GM06990 (cell line): ENCODE results near the gene NSMF.

Experiments used
- DNase-seq: peaks from one replicate; pipeline ENCODE4 v3.0.0-alpha.2; 2011; ENCODE audit not compliant: insufficient read length; ENCODE audit errors: extremely low read depth
- H3K27me3 ChIP-seq: replicated peaks from 2 replicates; pipeline ENCODE4 v1.6.0; 2011; ENCODE audit warnings: low read length; ENCODE audit not compliant: control insufficient read depth, insufficient read depth
- H3K36me3 ChIP-seq: 2 replicates; pipeline ENCODE4 v1.5.1; 2011; ENCODE audit warnings: low read length; ENCODE audit not compliant: control insufficient read depth, insufficient read depth
- H3K4me3 ChIP-seq: replicated peaks from 2 replicates; pipeline ENCODE4 v1.5.1; 2011; ENCODE audit warnings: low read depth, mild to moderate bottlenecking, control low read depth, low read length
- CTCF ChIP-seq: IDR thresholded peaks from 2 replicates; pipeline ENCODE4 v1.5.1; 2011; ENCODE audit warnings: low read length, control low read depth, mild to moderate bottlenecking, inconsistent platforms; ENCODE audit not compliant: insufficient read depth, poor library complexity, severe bottlenecking

NSMF gene

GRCh38 chr9:137428311-137428630, 30.9 kb downstream of the NSMF start:
- no peaks in the 10 kb centered on the region; the same call in 1 of the 2 replicates for H3K27me3 ChIP-seq
- peak; percentile 7 for TF ChIP-seq CTCF
- no peaks in the 10 kb centered on the region for H3K36me3 ChIP-seq
- no peak for DNase-seq
- H3K4me3 ChIP-seq = no peak overlapping the region

GRCh38 chr9:137427454-137428310, 31.5 kb downstream of the NSMF start:
- Histone ChIP-seq H3K4me3 (no peak overlapping the region), H3K27me3 (no peaks in the 10 kb centered on the region; the same call in 1 of the 2 replicates), H3K36me3 (no peaks in the 10 kb centered on the region)
- TF ChIP-seq CTCF = no peak
- DNase-seq = peak; percentile 12

GRCh38 chr9:137426018-137426681, 33.0 kb downstream of the NSMF start:
- TF ChIP-seq CTCF = no peak

GRCh38 chr9:137423514-137424291, 35.4 kb downstream of the NSMF start:
- peak; percentile 50 for DNase-seq
- Histone ChIP-seq H3K27me3 (no peaks in the 10 kb centered on the region), H3K4me3 (peak overlapping the region; percentile 54), H3K36me3 (no peaks in the 10 kb centered on the region)
- TF ChIP-seq CTCF = no peak

More at GRCh38 chr9:137426018-137426681, 33.0 kb downstream of the NSMF start:
- Histone ChIP-seq H3K36me3 (no peaks in the 10 kb centered on the region), H3K27me3 (no peaks in the 10 kb centered on the region; the same call in 1 of the 2 replicates), H3K4me3 (no peak overlapping the region)
- DNase-seq = peak; percentile 8

- H3K4me3 ChIP-seq = peak within 1 kb of the TSS; percentile 63
- no peaks in the 10 kb centered on the region for H3K27me3 ChIP-seq
- DNase-seq = peak; percentile 92
- TF ChIP-seq CTCF = peak; percentile 55
- H3K36me3 ChIP-seq = no peaks in the 10 kb centered on the region
Observed at GRCh38 chr9:137422604-137423513, 36.3 kb downstream of the NSMF start, which contains the start of the genes EXD3 and NOXA1. Gene EXD3 (minus strand): TSS chr9:137423162. CDS start chr9:137395357, 27,805 bp downstream. Gene NOXA1 (plus strand): TSS chr9:137423393. CDS start chr9:137423530, 137 bp downstream.
